ENCODE results near the gene APBB1IP. TPM values are rescaled to one million over a fixed set of nuclear protein-coding genes. Genes with fewer than 3 reads are reported as not detected.

The APBB1IP gene
- not detected in 2 replicates for total RNA-seq

GRCh38 chr10:26437637-26438461, at the start of gene APBB1IP:
Gene APBB1IP, plus strand, starts transcription at chr10:26438341. Its CDS starts 53,986 bp downstream, at chr10:26492327.

Other genes starting within 250 kb of the APBB1IP start
- not detected in 2 replicates for gene GAD2, start 221.6 kb upstream of the APBB1IP start, total RNA-seq

All from epithelial cell of umbilical artery (primary cell).